ES-I3 (cell line): Measurements from ENCODE around the gene CPXM1.
"Not testable (repeated sequence)": the region's sequence is repeated elsewhere in the genome, so short reads cannot be mapped to it uniquely, and the experiment has no call there.

Experiments used
- H3K36me3 ChIP-seq: 2 replicates; pipeline ENCODE4 v1.6.1; 2013; ENCODE audit warnings: mild to moderate bottlenecking, low read length, control low read depth, moderate library complexity; ENCODE audit not compliant: insufficient read depth
- H3K4me1 ChIP-seq: 2 replicates; pipeline ENCODE4 v1.6.1; 2013; ENCODE audit warnings: mild to moderate bottlenecking, control low read depth, low read length; ENCODE audit not compliant: insufficient read depth
- H3K9ac ChIP-seq: 2 replicates; pipeline ENCODE4 v1.6.1; 2013; ENCODE audit warnings: low read depth, mild to moderate bottlenecking, low read length, moderate library complexity
- H3K9me3 ChIP-seq: 2 replicates; pipeline ENCODE4 v1.6.1; 2013; ENCODE audit warnings: mild to moderate bottlenecking, low read length, moderate library complexity; ENCODE audit not compliant: control insufficient read depth, insufficient read depth

Gene CPXM1

DNA sequence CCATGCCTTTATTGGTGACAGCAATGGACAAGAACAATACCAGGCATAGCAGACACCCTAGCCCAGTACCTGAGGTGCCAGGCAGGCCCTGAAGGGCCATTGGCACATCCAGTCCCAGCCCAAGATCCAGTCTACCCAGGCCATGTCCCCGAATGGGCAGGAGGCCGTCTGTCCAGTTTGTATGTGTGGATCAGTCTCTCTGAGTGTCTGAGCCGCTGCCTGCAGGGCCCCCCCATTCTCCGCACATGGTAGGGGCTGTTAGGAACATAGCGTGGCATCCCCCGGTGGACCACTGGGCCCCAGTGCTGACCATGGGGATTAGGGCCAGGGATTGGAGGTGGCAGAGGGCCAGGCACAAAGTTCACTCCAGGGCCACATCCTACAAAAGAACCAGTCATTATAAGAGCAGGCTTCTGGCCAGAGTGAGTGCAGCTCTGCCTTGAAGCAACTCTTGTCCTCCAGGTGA, 34.9 kb upstream of the CPXM1 start:
- Histone ChIP-seq H3K9me3 (no peaks in the 10 kb centered on the region), H3K36me3 (no peaks in the 10 kb centered on the region; the same call in 1 of the 2 replicates), H3K9ac (no peak overlapping the region), H3K4me1 (no peaks in the 10 kb centered on the region)

DNA sequence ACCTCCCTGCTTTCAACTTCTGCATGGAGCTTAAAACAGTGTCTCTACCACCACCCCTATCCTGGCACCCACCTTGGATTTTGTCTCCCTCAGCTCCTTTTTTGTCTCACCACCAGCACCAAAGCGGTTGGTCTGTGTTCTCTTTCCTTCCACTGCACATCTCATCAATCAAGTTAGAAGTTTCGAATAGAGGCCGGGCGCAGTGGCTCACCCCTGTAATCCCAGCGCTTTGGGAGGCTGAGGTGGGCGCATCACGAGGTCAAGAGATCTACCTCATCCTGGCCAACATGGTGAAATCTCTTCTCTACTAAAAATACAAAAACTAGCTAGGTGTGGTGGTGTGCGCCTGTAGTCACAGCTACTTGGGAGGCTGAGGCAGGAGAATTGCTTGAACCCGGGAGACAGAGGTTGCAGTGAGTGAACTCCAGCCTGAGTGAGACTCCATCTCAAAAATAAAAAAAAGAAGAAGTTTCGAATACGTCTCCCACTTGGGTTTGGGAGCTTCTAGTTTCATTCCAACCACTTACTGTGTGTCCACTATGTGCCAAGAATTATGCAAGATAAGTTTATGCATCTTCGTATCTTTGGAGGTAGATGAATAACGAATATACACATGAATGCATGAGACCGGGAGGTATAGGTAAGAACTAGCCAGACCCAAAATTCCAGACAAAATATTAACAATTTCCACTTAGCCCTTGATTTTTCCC, 34.1 kb upstream of the CPXM1 start:
- no peaks in the 10 kb centered on the region for H3K9me3 ChIP-seq
- H3K9ac ChIP-seq = no peak overlapping the region
- no peaks in the 10 kb centered on the region; the same call in 1 of the 2 replicates for H3K36me3 ChIP-seq
- H3K4me1 ChIP-seq = no peaks in the 10 kb centered on the region

DNA sequence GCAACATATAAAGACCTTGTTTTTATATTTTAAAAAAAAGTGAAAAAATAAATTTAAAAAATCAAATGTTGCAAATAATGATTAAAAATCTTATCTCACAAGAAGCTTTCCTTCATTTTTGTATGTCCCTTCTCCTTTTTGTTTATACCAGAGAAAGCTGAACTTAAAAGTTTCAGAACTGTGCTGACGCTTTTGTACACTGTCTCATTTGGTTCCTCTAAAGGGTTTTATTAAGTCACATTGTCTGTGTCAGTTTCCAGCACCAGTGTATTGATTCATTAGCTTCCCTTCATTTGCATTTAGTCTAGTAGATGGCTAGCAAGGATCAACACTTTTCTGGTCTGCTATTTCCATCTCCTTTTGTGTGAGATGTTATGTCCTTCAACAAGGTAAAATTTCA, 33.3 kb upstream of the CPXM1 start:
- no peaks in the 10 kb centered on the region for H3K4me1 ChIP-seq
- H3K36me3 ChIP-seq = no peaks in the 10 kb centered on the region; the same call in 1 of the 2 replicates
- no peaks in the 10 kb centered on the region for H3K9me3 ChIP-seq
- no peak overlapping the region for H3K9ac ChIP-seq

DNA sequence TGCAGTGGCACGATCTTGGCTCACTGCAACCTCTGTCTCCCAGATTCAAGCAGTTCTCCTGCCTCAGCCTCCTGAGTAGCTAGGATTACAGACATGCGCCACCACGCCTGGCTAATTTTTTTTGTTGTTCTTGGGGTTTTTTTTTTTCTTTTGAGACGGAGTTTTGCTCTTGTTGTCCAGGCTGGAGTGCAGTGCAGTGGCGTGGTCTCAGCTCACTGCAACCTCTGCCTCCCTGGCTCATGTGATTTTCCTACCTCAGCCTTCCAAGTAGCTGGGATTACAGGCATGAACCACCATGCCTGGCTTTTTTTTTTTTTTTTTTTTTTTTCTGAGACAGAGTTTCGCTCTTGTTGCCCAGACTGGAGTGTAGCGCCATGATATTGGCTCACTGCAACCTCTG, 30.8 kb upstream of the CPXM1 start:
- H3K9ac ChIP-seq, H3K36me3 ChIP-seq, H3K9me3 ChIP-seq, H3K4me1 ChIP-seq: not testable (repeated sequence)

DNA sequence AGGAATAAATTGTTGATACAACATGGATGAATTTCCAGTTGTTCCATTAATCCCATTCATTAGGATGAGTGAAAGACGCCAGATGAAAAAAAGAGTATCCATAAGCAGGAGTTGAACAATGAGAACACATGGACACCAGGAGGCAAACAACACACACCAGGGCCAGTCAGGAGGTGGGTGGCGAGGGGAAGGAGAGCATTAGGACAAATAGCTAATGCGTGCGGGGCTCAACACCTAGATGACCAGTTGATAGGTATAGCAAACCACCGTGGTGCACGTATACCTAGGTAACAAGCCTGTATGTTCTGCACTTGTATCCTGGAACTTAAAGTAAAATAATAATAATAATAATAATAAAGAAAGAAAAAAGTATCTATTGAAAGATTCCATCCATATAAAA, 28.9 kb upstream of the CPXM1 start:
- Histone ChIP-seq H3K4me1 (no peaks in the 10 kb centered on the region), H3K9ac (no peak overlapping the region), H3K9me3 (no peaks in the 10 kb centered on the region), H3K36me3 (no peaks in the 10 kb centered on the region)

DNA sequence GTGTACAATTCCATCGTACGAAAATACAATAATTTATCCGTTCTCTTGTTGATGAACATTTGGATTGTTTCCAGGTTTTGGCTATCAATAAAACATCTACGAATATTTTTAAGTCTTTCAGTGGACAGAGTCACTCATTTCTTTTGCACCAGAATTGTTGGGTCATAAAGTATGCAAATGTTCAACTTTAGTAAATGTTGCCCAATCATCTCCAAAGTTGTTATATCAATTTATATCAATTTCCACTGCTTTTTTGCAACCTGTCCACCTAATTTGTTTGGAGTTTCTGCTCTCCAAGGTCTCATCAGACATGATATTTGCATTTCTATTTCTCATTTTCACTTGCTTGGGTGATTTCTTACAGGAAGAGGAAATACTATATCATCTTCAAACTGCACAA, 26.2 kb upstream of the CPXM1 start:
- Histone ChIP-seq H3K4me1 (no peaks in the 10 kb centered on the region), H3K36me3 (no peaks in the 10 kb centered on the region), H3K9ac (no peak overlapping the region), H3K9me3 (no peaks in the 10 kb centered on the region)

DNA sequence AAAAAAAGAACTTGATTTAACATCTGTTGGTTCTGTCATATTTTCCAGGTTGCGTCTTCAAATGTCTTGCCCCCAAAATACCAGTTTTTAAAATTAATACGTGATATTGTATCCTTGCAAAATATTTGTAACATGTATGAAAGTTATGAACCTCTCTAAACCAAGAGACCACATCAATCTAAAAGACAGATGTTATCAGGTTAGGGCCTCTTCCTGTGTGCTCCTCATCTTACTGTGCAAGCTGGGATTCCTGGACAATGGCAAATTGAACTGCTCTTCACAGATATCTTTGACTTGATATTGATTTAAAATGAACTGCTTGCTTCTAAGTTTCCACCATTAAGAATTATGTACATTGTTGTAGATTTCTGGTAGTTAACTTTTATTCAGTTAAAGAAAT, 25.3 kb upstream of the CPXM1 start:
- H3K4me1 ChIP-seq = no peaks in the 10 kb centered on the region
- no peaks in the 10 kb centered on the region for H3K36me3 ChIP-seq
- H3K9ac ChIP-seq = no peak overlapping the region
- no peaks in the 10 kb centered on the region for H3K9me3 ChIP-seq

DNA sequence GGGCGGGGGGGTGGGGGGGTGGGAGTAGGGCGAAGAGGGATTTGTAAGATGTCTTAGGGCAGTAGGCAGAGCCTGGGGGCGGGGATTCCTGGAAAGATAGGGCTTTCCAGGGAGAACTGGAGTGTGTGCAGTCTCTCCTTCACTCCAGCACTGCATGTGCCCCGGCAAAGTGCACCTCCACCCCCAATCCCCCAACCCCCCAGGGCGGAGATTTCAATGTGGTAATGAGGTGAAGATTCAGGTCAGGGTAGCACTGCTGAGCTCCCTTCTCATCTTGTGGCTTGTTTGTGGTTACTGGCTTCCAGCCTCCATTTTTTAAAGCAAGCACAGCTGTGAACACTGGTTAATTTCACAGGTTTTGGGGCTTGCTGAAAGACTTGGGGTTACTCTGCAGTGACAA, 21.6 kb upstream of the CPXM1 start:
- H3K9me3 ChIP-seq = no peaks in the 10 kb centered on the region
- H3K9ac ChIP-seq = no peak overlapping the region
- H3K36me3 ChIP-seq = no peaks in the 10 kb centered on the region
- H3K4me1 ChIP-seq = peaks cover 6% of the 10 kb centered on the region

DNA sequence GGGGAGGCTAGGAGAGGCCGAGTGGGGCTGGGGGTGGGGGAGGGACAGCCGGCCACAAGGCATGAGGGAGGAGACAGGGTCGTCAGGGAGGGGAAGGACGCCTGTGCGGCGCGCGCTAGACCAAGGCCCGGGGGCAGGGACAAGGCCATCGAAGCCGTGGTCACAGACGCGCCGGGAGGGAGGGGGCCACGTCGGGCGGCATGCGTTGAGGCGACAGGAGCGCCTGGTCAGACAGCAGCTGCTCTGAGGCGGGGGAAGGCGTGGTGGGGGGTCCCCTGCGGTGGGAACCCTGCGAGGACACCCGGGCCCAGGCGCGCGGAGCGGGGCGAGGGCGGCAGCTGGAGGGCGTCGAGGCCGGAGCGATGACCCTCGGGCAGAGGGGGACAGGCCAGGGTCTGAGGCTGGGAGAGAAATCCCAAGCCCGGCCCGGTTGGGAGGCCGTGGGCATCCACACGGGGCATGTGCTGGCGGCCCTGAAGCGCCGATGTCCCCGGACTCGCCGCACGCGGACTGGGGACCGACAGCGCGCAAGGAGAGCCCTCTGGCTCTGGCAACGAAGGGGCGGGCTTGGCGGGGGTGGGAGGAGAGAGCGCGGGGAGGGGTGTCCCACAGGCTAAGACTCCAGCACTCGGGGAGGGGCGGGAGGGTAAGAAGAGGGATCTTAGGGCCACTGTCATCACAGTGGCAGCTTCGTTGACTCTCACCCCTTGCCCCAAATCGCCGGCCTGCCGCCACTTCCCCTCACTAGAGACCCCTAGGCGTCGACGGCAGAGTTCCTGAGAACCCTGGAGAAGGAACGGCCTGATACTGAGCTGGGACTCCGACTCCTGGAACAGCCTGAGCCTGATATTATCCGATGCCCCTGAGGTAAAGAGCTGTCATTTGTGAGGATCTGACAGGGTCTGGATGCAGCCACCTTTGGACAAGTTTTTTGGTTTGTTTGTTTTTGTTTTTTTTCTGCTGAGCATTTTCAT, 20.8 kb upstream of the CPXM1 start:
- Histone ChIP-seq H3K4me1 (peaks cover 6% of the 10 kb centered on the region), H3K36me3 (no peaks in the 10 kb centered on the region), H3K9ac (no peak overlapping the region), H3K9me3 (no peaks in the 10 kb centered on the region)

DNA sequence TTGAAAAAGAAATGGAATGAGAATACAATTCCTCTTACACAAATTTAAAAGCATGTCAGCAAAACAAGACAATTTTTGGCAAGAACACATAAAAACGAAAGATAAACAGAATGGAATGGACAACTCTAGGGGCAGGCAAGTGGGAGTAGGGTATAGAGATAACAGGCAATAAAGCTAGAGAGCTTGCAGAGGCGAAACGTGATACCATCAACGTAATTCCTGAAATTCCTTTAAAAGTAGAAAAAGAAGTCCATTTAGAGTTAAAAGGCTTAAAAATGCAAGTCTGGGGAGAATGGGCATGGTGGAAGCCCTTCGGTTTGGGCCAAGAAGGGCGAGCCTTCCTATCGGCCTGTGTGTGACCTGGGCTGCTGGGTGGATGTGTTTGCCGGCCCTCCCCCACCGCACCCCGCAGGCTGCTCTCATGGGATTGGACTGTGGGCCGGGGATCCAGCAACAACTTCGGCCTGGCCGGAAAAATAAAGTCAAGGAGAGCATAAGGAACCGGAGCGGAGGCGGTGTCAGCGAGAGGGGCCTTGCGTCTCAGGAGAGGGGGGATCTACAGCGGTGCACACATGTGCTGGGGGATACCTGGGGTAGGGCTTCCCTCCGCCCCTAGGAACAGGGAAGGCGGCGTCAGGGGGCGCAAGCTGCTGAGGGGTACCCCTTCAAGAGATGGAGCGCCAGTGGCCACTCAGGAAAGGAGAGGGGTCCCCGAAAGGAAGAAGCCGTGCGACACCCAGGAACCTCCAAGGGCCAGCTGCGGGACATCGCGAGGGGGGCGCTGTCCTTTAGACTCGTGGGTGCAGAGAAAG, 19.9 kb upstream of the CPXM1 start:
- Histone ChIP-seq H3K4me1 (peaks cover 6% of the 10 kb centered on the region), H3K9me3 (no peaks in the 10 kb centered on the region), H3K36me3 (no peaks in the 10 kb centered on the region), H3K9ac (no peak overlapping the region)

DNA sequence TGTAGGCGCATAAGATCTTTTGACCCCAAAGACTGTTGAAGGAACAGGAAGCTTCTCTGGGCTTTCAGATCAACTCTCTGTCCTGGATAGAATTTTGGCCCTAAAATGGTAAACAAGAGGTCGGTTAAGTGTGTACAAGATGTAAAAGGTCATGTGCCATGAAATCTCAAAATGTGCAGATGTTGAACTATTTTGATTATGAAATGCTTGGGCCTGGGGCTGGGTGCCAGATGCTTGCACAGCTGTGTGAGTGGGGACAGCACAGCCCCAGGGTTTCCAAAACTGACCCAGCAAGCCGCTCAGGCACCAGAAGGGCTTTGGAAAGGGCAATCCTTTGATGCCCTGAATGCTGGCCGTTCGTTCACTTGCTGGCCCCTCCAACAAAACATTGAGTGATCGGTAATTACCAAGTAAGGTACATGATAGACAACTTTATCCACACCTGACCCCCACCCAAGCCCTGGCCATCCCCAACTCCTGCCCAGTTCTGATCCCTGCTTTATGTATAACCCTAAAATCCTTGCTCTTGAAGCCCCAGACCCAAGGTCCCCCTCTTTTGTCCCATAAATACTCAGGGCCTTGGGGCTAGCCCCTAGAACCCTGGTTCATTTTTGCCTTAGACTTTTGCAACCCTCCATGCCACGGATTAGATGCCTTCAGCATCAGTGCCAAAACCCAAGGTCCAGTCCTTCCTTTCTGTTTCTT, 17.6 kb upstream of the CPXM1 start:
- Histone ChIP-seq H3K9ac (no peak overlapping the region), H3K9me3 (no peaks in the 10 kb centered on the region), H3K36me3 (no peaks in the 10 kb centered on the region), H3K4me1 (peaks cover 8% of the 10 kb centered on the region)

DNA sequence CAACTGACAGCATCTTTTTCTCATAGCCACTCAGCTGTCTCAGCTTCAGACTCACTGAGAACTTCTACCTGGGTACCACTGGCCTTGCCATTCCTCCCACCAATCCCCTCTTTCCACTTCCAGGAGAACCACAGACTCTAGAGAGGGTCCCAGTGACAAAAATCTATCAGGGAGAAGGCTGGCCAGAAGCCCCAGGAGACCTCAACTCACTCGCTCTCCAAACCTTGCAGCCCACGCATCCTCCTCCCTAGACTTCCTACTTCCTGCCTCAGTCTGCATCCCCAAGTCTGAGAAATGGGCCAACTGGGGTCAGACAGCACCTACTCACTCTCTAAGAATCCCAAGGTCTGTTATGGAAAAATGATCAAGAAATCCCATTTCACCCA, 16.9 kb upstream of the CPXM1 start:
- H3K4me1 ChIP-seq = peaks cover 8% of the 10 kb centered on the region
- H3K36me3 ChIP-seq = no peaks in the 10 kb centered on the region
- H3K9ac ChIP-seq = no peak overlapping the region
- H3K9me3 ChIP-seq = no peaks in the 10 kb centered on the region

DNA sequence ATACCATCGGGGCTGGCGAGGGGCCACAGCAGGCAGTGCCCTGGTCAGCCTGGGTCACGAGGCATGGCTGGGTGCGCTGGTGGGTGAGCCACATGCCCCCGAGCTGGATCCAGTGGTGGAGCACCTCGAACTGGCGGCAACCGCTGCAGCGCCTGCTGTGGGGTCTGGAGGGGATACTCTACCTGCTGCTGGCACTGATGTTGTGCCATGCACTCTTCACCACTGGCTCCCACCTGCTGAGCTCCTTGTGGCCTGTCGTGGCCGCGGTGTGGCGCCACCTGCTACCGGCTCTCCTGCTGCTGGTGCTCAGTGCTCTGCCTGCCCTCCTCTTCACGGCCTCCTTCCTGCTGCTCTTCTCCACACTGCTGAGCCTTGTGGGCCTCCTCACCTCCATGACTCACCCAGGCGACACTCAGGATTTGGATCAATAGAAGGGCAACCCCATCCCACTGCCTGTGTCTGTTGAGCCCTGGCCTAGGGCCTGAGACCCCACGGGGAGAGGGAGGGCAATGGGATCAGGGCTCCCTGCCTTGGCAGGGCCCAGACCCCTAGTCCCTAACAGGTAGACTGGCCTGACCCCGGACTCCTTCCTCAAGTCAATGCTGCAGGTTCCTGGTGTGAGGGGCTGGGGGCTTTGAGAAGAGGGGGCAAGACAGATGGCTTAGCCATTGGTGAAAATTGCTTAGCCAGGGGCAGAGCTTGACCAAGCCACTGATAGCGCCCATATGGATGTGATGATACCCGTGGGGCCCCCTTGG, 16.3 kb upstream of the CPXM1 start:
- no peak overlapping the region for H3K9ac ChIP-seq
- H3K36me3 ChIP-seq = no peaks in the 10 kb centered on the region
- H3K4me1 ChIP-seq = peaks cover 8% of the 10 kb centered on the region
- no peaks in the 10 kb centered on the region for H3K9me3 ChIP-seq
